HepG2 (cell line): Measurements from ENCODE around the gene MGA.

Source experiments
- CTCF ChIP-seq: sonication (generic); formaldehyde crosslinking; IDR thresholded peaks from 2 replicates; pipeline ENCODE4 v1.5.0; 2020; ENCODE audit warnings: mild to moderate bottlenecking, missing genetic modification reagents, moderate library complexity
- DNMT1 ChIP-seq: sonication (generic); formaldehyde crosslinking; IDR thresholded peaks from 2 replicates; pipeline ENCODE4 v1.5.1; 2020; ENCODE audit warnings: mild to moderate bottlenecking, missing genetic modification reagents
- ETV6 ChIP-seq: sonication (generic); formaldehyde crosslinking; conservative IDR thresholded peaks from 2 replicates; pipeline ENCODE4 v1.4.0; 2020; ENCODE audit warnings: missing genetic modification reagents
- EZH2 ChIP-seq: conservative IDR thresholded peaks from 2 replicates; pipeline ENCODE4 v1.6.1; 2012; ENCODE audit warnings: mild to moderate bottlenecking, low read depth, low read length, moderate library complexity
- MED13 ChIP-seq: sonication (generic); formaldehyde crosslinking; IDR thresholded peaks from 2 replicates; pipeline ENCODE4 v1.5.0; 2020; ENCODE audit warnings: missing genetic modification reagents
- NFE2 ChIP-seq: sonication (generic); formaldehyde crosslinking; IDR thresholded peaks from 2 replicates; pipeline ENCODE4 v1.4.0; 2020; ENCODE audit warnings: missing genetic modification reagents
- NFYB ChIP-seq: sonication (generic); formaldehyde crosslinking; IDR thresholded peaks from 2 replicates; pipeline ENCODE4 v1.4.0; 2020; ENCODE audit warnings: missing genetic modification reagents
- POLR2A ChIP-seq, 2 experiments: IDR thresholded peaks; 2 replicates each; pipeline ENCODE4 v1.6.1; 2011; ENCODE audit warnings: low read depth in 2 of 2, low read length in 2 of 2, mild to moderate bottlenecking in 1 of 2, moderate library complexity in 1 of 2; ENCODE audit not compliant: insufficient read depth in 1 of 2
- POLR2AphosphoS5 ChIP-seq: IDR thresholded peaks from 2 replicates; pipeline ENCODE4 v1.6.1; 2012; ENCODE audit warnings: low read depth, low read length
- USF2 ChIP-seq, 2 experiments: sonication (generic) in 1 of 2; formaldehyde crosslinking in 1 of 2; IDR thresholded peaks; 2 replicates each; pipeline versions ENCODE4 v1.5.1 to v1.6.1; 2011 to 2020; ENCODE audit warnings: borderline replicate concordance in 1 of 2, low read depth in 1 of 2, low read length in 1 of 2, mild to moderate bottlenecking in 1 of 2, missing genetic modification reagents in 1 of 2, moderate library complexity in 1 of 2
- ZNF256 ChIP-seq: sonication (generic); formaldehyde crosslinking; conservative IDR thresholded peaks from 2 replicates; pipeline ENCODE4 v1.4.0; 2020; ENCODE audit warnings: missing genetic modification reagents

- TF ChIP-seq POLR2A (IDR thresholded peaks at IDR 0.05; ENCODE audit: insufficient read depth in 1 of 2, low read depth in 2 of 2, low read length in 2 of 2) (no peak), CTCF (CRISPR knock-in tag) (no peak), USF2 (IDR thresholded peaks at IDR 0.05; ENCODE audit: low read depth, low read length) (no peak), USF2 (CRISPR knock-in tag; IDR thresholded peaks at IDR 0.05; ENCODE audit: borderline replicate concordance) (no peak), POLR2AphosphoS5 (no peak), NFE2 (CRISPR knock-in tag) (no peak), DNMT1 (no peak), EZH2 (no peak), NFYB (CRISPR knock-in tag) (no peak), ZNF256 (CRISPR knock-in tag) (no peak), MED13 (no peak), ETV6 (CRISPR knock-in tag) (no peak)
Observed at GRCh38 chr15:41817327-41817726, 157.1 kb downstream of the MGA start.
